GM18517 (cell line): Measurements from ENCODE around the gene LNPK.
"Not testable (repeated sequence)": the region's sequence is repeated elsewhere in the genome, so short reads cannot be mapped to it uniquely, and the experiment has no call there.

ENCODE experiments used
- ATAC-seq: cut with Tn5 transposase; IDR thresholded peaks from one replicate; pipeline ENCODE4 v1.9.1; 2021; ENCODE audit warnings: mild to moderate bottlenecking, moderate library complexity; ENCODE audit not compliant: unreplicated experiment

The LNPK gene

DNA sequence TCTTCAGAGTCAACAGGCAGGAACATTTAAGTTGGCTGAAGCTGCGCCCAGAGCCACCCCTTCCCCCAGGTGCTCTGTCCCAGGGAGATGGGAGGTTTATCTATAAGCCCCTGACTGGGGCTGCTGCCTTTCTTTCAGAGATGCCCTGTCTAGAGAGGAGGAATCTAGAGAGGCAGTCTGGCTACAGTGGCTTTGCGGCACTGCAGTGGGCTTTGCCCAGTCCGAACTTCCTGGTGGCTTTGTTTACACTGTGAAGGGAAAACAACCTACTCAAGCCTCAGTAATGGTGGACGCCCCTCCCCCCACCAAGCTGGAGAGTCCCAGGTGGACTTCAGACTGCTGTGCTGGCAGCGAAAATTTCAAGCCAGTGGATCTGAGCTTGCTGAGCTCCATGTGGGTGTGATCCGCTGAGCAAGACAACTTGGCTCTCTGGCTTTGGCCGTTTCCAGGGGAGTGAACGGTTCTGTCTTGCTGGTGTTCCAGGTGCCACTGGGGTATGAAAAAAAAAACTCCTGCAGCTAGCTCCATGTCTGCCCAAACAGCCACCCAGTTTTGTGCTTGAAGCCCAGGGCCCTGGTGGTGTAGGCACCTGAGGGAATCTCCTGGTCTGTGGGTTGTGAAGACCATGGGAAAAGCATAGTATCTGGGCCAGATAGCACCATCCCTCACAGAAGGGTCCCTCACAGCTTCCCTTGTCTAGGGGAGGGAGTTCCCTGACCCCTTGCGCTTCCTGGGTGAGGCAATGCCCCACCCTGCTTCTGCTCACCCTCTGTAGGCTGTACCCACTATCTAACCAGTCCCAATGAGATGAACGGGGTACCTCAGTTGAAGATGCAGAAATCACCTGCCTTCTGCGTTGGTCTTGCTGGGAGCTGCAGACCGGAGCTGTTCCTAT lies 88.0 kb downstream of the LNPK start:
- ATAC-seq = not testable (repeated sequence)

DNA sequence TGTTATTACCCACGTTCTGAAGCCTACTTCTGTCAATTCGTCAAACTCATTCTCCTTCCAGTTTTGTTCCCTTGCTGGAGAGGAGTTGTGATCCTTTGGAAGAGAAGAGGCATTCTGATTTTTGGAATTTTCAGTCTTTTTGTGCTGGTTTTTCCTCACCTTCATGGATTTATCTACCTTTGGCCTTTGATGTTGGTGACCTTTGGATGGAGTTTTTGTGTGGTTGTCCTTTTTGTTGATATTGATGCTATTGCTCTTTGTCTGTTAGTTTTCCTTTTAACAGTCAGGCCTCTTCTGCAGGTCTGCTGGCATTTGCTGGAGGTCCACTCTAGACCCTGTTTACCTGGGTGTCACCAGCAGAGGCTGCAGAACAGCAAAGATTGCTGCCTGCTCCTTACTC lies 88.8 kb downstream of the LNPK start:
- ATAC-seq = not testable (repeated sequence)

DNA sequence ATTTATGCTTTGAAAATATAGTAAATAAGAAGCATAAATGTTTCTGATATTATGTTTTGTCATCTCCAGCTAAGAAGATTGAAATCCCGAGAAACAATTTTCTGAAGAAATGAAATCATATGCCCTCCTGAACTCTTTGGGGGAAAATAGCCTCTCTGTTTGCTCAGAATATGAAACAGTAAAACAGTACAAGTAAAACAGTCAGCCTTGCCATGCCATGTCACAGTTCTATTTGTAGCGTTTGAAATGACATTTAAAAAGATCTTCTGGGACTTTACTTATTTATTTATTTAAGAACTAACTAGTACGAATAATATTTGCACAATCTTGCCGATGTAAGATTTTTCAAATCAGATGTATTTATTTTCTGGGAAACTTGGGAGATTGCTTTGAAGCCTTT lies 98.0 kb downstream of the LNPK start:
- no peak for ATAC-seq

DNA sequence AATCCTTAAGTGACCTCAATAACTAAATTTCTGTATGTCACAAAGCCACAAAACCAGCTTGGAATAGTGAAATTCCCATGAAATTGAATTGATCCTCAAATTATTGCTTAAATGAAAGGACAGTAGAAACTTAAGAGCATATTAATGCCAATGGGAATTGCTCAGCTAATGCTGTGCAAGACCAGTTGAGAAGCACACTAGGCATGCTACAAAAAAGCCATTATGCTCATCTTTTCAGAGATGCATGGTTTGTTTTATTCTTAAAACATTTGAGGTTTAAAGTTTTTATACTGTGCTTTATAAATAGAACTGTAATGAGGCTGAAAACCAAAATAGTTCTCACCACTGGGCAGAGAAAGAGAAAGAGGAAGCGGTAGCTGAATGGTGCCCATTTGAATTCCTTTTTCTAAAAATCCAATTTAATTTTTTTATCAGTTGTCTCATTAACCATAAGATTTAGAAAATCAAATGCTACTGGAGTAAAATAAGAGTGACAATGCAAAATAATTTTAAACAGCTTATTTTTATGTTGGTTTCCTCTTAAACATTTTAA lies 98.6 kb downstream of the LNPK start:
- ATAC-seq = no peak

DNA sequence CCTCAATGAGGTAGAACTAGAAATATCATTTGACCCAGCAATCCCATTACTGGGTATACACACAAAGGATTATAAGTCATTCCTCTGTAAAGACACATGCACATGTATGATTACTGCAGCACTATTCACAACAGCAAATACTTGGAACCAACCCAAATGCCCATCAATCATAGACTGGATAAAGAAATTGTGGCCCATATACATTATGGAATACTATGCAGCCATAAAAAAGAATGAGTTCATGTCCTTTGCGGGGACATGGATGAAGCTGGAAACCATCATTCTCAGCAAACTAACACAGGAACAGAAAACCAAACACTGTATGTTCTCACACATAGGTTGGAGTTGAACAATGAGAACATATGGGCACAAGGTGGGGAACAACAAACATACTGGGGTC lies 106.1 kb downstream of the LNPK start:
- ATAC-seq = not testable (repeated sequence)

DNA sequence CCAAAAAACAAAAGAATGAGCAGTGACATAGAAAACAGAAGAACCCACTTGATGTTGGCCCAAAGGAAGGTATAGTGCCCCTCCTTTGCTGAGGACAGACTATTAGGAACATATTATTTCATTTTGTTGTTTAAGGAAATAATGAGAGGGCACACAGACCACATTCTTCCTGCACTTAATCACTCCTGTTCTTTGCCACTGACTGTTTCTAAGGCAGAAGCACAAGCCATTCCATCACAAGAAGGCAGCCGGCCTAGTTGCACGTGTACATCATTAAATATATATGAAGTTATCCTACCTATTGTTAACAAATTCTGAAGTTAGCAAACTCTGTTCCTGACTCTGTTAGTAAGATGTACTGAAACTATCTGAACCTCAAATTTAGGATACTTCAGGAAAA lies 110.0 kb downstream of the LNPK start:
- no peak for ATAC-seq

DNA sequence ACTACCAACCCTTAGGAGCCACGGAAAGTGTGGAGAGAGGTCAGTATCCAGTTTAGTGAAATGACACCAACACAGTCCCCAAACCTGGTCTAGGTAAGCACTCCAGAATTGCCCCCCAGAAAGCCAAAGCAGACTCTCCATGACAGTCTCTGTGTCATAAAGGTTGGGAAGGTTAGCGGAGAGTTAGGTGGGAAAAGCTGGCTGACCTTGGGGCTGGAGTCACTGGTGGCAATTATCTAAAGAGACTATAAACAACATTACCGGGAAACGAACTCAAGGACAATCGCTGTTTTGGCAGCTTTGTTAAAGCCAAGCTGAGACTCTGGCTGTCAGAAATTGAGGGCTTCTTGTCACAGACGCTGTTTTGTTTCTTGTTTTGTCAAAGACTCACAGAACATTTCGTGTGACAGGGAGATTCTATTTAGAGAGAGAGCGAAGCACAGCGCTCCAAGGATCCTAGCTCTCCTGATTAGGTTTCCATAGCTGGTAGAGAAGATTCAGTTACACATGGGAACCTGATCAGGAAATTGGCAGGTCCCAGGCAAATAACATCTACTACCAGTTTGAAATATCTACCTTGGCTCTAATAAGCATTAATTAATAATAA lies 111.3 kb downstream of the LNPK start:
- ATAC-seq = no peak

DNA sequence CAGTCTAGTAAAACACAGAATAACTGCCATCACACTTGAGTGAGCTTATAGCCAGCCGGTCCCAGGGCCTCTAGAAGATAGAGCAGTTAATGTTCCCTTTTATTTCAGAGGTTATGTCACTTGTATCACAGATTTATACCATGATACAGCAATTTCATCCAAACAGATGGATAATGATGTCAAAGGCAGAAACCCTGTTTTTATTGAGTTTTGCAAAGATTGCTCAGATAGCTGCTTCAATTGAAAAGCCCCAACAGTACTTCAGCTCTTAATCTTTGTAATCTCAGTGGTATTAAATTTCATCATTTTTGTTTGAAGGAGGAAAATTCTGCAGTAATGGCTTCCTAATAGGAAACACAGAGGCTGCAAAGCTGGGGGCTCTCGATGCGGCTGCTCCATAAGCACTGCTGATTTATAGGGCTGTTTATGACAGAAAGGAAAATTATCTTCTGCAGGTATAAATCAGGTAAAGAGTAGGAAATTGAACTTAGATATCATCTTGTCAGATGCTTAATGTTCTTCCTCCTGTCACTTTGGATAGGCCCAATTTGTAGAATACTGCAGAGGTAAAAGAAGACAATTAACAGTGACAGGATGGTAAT lies 112.3 kb downstream of the LNPK start:
- ATAC-seq = no peak

DNA sequence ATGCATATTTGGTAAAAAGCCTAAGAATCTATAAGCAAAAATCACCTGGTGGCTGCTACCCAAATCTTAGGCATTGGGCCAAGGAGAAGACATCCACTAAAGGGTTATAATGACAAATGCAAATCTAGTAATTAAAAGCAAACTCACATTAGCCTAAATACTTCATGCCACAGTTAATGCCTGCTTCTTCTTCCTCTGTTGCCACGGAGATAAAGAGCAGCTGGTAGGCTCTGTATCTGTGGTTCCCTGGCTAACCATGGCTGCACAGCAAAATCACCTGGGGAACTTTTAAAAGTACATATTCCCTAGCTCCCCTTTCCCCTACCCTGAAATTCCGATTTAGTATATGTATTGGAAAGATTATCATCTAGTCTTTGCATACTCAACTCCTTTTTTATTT lies 114.3 kb downstream of the LNPK start:
- ATAC-seq = no peak

DNA sequence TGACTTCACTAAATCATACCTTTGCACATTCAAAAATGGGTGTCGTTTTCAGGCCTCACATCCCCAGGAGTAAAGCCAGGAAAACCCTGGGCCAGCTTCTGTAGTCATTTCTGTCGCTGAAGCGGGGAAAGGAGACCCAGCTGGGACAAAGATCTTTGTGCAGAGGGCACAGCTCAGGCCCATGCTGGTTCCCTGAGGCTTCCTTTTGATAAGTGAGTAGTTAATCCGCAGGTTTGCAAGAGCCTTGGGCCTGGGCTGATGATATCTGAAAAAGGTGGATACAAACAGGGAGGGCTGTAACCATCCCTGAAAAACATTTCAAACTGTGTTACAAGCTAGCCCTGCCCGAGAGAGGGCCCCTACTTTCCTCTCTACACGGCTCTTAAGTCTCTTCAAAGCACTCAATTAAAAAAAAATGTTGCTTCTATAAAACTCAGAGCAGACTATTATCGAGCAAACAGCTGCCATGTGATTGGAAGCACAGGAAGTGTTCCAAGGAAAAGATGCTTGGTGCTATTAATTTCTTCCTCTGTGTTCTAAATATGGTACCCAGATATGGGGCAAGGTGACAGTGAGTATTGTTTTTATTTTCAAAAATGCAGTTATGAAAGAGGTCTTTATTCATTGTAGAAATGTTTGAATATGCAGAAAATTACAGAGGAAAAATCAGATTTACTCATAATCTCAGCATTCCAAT lies 117.2 kb downstream of the LNPK start:
- no peak for ATAC-seq

DNA sequence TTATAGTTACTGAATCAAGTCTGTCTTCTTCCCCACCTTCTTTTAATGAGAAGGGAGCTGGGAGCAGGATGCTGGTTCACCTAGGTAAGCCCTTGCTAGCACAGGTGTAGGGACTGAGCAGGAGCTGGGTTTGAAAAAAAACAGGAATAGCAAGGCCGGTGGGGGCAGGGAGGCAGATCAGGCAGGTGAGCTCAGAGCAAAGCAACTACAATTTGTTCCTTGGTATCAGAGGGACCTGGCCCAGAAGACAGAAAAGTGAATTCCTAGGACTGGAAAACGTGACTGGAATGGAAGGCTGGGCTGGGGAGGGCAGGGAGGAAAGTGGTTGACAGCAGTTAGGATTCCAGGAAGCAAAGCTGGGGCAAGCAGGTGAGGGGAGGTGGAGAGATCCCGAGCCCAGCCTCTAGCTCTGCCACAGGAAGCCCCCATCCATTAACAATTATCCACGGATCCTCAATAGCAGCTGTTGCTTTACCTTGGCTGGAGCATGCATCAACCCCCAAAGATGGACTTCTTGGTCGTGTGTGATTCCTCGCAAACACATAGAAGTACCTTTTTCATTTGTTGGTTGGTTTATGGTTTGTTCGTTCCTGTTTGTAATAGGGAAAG lies 118.4 kb downstream of the LNPK start:
- ATAC-seq = no peak

DNA sequence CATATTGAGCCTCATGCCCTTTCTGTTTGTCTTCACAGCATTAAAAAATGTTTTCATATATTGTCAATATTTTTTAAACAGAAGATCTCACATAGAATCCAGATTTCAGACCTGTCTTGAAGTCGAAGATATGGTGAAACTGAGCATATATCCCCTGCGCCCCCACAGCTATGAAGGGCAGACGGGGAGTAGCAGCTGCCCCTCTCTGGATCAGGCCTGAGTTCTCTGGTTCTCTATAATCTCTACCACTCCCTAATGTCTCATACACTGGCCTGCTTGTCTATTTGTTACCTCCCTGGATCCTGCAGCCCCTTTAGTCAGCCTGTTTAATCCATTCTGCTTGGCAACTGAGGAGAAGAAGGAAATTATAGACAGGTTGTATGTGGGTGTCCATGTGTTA lies 122.4 kb downstream of the LNPK start:
- ATAC-seq = no peak

DNA sequence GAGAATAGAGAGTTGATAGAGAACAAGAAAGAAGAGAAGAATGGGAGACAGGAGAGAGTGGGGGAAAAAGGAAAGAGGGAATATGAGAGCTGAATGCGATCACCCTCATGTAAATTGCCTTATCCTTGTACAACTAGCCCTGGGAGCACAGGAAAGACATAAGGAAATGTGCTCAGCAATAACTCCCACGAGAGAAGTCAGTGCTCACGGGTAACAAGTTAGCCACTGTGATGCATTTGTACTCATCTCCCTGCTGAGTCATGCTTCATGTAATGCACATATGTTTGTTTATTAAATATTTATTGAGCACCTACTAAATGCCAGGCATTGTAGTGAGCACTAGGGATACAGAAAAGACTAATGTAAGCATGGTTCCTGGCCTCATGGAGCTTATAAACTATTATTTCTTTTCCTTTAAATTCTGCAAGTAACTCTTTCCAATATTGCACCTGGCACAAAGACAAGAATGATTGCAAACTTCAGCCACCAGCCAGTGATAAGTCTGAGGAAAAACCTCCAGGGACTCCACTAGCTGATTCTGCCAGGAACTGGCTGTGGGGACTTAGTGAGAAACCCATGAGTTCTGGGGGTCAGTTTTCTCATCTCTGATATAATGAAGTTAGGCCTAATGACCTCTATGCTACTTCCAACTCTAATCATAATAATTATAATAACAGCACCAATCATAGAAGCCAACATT lies 124.1 kb downstream of the LNPK start:
- no peak for ATAC-seq

DNA sequence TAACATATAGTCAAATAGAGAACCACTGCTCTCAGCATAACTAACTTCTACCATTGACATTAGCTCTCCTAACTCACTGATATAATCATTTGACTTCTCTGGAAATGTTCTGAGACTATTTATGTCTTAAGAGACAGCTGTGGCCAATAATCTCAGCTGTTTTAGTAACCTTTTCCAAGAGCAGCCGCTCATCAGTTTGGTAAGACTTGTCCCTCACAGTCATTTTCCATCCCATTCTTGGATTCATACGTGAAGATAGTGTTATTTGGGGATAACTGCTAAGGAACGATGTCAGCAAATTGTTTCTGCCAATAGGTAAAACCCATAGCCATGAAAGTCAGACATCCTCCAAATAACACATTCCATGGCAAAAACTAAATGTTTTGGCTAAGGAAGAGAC lies 127.8 kb downstream of the LNPK start:
- no peak for ATAC-seq
